Activated CD4-positive, alpha-beta T cell treated with anti-CD3 and anti-CD28 coated beads, Interleukin-2, amount 50 U/mL, for 48 hours (primary cell): ENCODE measurements around the gene IQGAP3.

Experiments
- DNase-seq, 2 experiments: peaks; one replicate each; pipeline ENCODE4 v3.0.0-alpha.2; 2020

The IQGAP3 gene

GRCh38 chr1:156493154-156493631, 79.2 kb downstream of the IQGAP3 start:
- DNase-seq: no peak

- no peak for DNase-seq
Observed at GRCh38 chr1:156492591-156493080, 79.7 kb downstream of the IQGAP3 start.

- DNase-seq: no peak
Observed at GRCh38 chr1:156492013-156492590, 80.3 kb downstream of the IQGAP3 start.

GRCh38 chr1:156491151-156491949, 81.0 kb downstream of the IQGAP3 start:
- no peak for DNase-seq

GRCh38 chr1:156490401-156491032, 81.8 kb downstream of the IQGAP3 start:
- DNase-seq: no peak

- no peak for DNase-seq
Observed at GRCh38 chr1:156489935-156490293, 82.5 kb downstream of the IQGAP3 start.

- DNase-seq: peak; percentile 43 to 50
Observed at GRCh38 chr1:156489166-156489934, 83.0 kb downstream of the IQGAP3 start.

- peak in 1 of 2 experiments; percentile 56 for DNase-seq
Observed at GRCh38 chr1:156488566-156489165, 83.7 kb downstream of the IQGAP3 start.

- peak; percentile 39 to 51 for DNase-seq
Observed at GRCh38 chr1:156487862-156488261, 84.5 kb downstream of the IQGAP3 start.

GRCh38 chr1:156486421-156487344, 85.7 kb downstream of the IQGAP3 start:
- DNase-seq: no peak

GRCh38 chr1:156485984-156486383, 86.4 kb downstream of the IQGAP3 start:
- no peak for DNase-seq

GRCh38 chr1:156484480-156485058, 87.8 kb downstream of the IQGAP3 start:
- no peak for DNase-seq

- no peak for DNase-seq
Observed at GRCh38 chr1:156483397-156483796, 89.0 kb downstream of the IQGAP3 start.

- DNase-seq: no peak
Observed at GRCh38 chr1:156482276-156482675, 90.1 kb downstream of the IQGAP3 start.

GRCh38 chr1:156481527-156481926, 90.8 kb downstream of the IQGAP3 start:
- no peak for DNase-seq

GRCh38 chr1:156480411-156481192, 91.8 kb downstream of the IQGAP3 start:
- DNase-seq: peak; percentile 77 to 82

- DNase-seq: no peak
Observed at GRCh38 chr1:156480016-156480370, 92.4 kb downstream of the IQGAP3 start.

GRCh38 chr1:156479093-156480015, 93.0 kb downstream of the IQGAP3 start:
- no peak for DNase-seq

GRCh38 chr1:156478250-156478627, 94.1 kb downstream of the IQGAP3 start:
- DNase-seq: no peak
